Caco-2 (cell line): ENCODE data around the gene GPC6. TPM values are rescaled to one million over a fixed set of nuclear protein-coding genes. Genes with fewer than 3 reads are reported as not detected.

Source experiments
- BruUV-seq: library from RNA; stranded (reverse); fragments of 400-500 nt; replicated peaks from 2 replicates; lab custom pipeline; 2021; lab: Mats Ljungman, UMichigan
- CTCF ChIA-PET: fragments of 300-600 bp; sonication (Branson Sonifier 250); formaldehyde crosslinking; loops from one replicate; lab custom pipeline; 2022; ENCODE audit warnings: antibody characterized with exemption; lab: Charles Lee
- POLR2A ChIA-PET: fragments of 300-600 bp; sonication (Branson Sonifier 250); formaldehyde crosslinking; loops from one replicate; lab custom pipeline; 2022; ENCODE audit warnings: antibody characterized with exemption; lab: Charles Lee
- DNase-seq, 2 experiments: peaks; one replicate each; pipeline versions ENCODE4 v3.0.0 to v3.0.0-alpha.2; 2020 to 2022
- H3K27me3 ChIP-seq: replicated peaks from 2 replicates; pipeline ENCODE4 v1.6.0; 2011; ENCODE audit warnings: low read length; ENCODE audit not compliant: control insufficient read depth, insufficient read depth
- H3K36me3 ChIP-seq: 2 replicates; pipeline ENCODE4 v1.5.1; 2011; ENCODE audit warnings: low read length; ENCODE audit not compliant: control insufficient read depth, insufficient read depth
- H3K4me1 ChIP-seq: fragments of 250-450 bp; sonication (Bioruptor Pico); 2 replicates; pipeline ENCODE4 v1.5.1; 2020; ENCODE audit warnings: mild to moderate bottlenecking
- H3K4me3 ChIP-seq: 2 replicates; pipeline ENCODE4 v1.5.1; 2011; ENCODE audit warnings: low read depth, mild to moderate bottlenecking, control low read depth, low read length
- H3K9me3 ChIP-seq: fragments of 250-450 bp; sonication (Bioruptor Pico); 2 replicates; pipeline ENCODE4 v1.5.1; 2020; ENCODE audit warnings: mild to moderate bottlenecking, moderate library complexity
- H3K27ac Mint-ChIP-seq: one replicate; pipeline ENCODE4 v1.8.0; 2022; ENCODE audit warnings: mixed read lengths; ENCODE audit not compliant: unreplicated experiment
- H3K27me3 Mint-ChIP-seq: one replicate; pipeline ENCODE4 v1.8.0; 2022; ENCODE audit warnings: mixed read lengths; ENCODE audit not compliant: insufficient read depth, unreplicated experiment
- H3K36me3 Mint-ChIP-seq: one replicate; pipeline ENCODE4 v1.8.0; 2022; ENCODE audit warnings: mild to moderate bottlenecking, mixed read lengths; ENCODE audit not compliant: insufficient read depth, unreplicated experiment
- H3K4me1 Mint-ChIP-seq: one replicate; pipeline ENCODE4 v1.8.0; 2022; ENCODE audit warnings: low read depth, mixed read lengths; ENCODE audit not compliant: unreplicated experiment
- H3K4me3 Mint-ChIP-seq: one replicate; pipeline ENCODE4 v1.8.0; 2022; ENCODE audit warnings: mild to moderate bottlenecking, moderate library complexity, mixed read lengths; ENCODE audit not compliant: unreplicated experiment
- H3K9me3 Mint-ChIP-seq: one replicate; pipeline ENCODE4 v1.8.0; 2022; ENCODE audit warnings: mixed read lengths; ENCODE audit not compliant: unreplicated experiment
- intact Hi-C: fragments of 100-400 bp; cut with micrococcal nuclease; formaldehyde crosslinking; loops from one replicate; pipeline ENCODE4 v1.10.0; 2022; ENCODE audit not compliant: unreplicated experiment
- total RNA-seq: library from RNA; stranded (reverse); gene quantifications from 2 replicates; pipeline ENCODE4 v1.2.3, GENCODE V29; 2022
- TF ChIP-seq, protein P1 (sequence below), 2 experiments: fragments of 200-600 bp in 1 of 2; IDR thresholded peaks; 1 replicate in 1 of 2; 2 replicates in 1 of 2; pipeline versions ENCODE4 v1.5.1 to v1.8.0; 2011 to 2022; ENCODE audit warnings: antibody characterized with exemption in 1 of 2, control low read depth in 1 of 2, inconsistent platforms in 1 of 2, low read depth in 1 of 2, low read length in 1 of 2, mild to moderate bottlenecking in 1 of 2, moderate library complexity in 1 of 2; ENCODE audit not compliant: insufficient read depth in 1 of 2, severe bottlenecking in 1 of 2, unreplicated experiment in 1 of 2

The GPC6 gene
- total RNA-seq, 1 experiment from 2014 or later, result 0.16 TPM

DNA sequence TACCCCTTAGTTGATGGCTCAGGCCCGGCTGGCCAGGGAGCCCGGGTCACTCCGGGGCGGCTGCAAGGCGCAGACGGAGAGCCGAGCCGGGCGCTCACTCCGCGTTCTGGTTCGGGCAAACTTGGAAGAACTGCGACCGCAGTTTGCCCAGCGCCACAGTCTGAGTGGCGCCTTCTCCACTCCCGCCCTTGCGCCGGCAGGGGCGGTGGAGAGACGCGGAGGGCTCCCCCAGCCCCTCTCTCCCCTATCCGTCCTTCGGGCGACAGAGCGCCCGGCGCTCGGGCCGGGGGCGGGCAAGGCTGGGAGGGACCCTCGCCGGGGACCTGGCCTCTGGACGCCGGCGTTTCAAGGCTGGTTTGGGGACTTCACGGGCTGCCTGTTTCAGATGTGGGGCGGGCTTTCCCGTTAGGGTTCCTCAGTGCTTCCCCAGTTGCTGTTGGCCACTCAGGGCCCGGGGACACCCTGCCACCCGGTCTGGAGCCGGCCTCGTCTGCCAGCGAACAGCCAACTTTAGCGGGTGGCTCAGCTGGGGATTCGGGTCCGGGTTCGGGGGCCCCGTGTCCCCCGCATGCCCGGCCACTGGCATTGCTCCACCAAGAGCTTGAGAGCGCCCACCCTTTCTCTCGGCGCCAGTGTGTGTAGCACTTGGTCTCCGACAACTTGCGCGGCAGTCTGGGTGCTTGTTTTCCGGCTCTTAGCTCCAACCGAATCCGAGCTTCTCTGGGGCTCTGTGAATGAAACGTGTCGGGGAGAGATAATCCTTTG is 1.5 kb downstream of the GPC6 start:
- intact Hi-C loops, result no loop called here
- H3K36me3 Mint-ChIP-seq, result peaks cover 17% of the 10 kb centered on the region
- H3K36me3 ChIP-seq, result no peaks in the 10 kb centered on the region
- peaks cover 56% of the 10 kb centered on the region for H3K4me1 ChIP-seq
- peak overlapping the region; percentile 48 for H3K27ac Mint-ChIP-seq
- no peaks in the 10 kb centered on the region; the same call in 1 of the 2 replicates for H3K9me3 ChIP-seq
- H3K4me3 Mint-ChIP-seq, result no peak overlapping the region
- H3K27me3 Mint-ChIP-seq, result no peaks in the 10 kb centered on the region
- H3K9me3 Mint-ChIP-seq, result peaks cover 31% of the 10 kb centered on the region
- TF ChIP-seq, protein P1, sequence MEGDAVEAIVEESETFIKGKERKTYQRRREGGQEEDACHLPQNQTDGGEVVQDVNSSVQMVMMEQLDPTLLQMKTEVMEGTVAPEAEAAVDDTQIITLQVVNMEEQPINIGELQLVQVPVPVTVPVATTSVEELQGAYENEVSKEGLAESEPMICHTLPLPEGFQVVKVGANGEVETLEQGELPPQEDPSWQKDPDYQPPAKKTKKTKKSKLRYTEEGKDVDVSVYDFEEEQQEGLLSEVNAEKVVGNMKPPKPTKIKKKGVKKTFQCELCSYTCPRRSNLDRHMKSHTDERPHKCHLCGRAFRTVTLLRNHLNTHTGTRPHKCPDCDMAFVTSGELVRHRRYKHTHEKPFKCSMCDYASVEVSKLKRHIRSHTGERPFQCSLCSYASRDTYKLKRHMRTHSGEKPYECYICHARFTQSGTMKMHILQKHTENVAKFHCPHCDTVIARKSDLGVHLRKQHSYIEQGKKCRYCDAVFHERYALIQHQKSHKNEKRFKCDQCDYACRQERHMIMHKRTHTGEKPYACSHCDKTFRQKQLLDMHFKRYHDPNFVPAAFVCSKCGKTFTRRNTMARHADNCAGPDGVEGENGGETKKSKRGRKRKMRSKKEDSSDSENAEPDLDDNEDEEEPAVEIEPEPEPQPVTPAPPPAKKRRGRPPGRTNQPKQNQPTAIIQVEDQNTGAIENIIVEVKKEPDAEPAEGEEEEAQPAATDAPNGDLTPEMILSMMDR (IDR thresholded peaks at IDR 0.05; ENCODE audit: insufficient read depth in 1 of 2, low read depth in 1 of 2, low read length in 1 of 2, severe bottlenecking in 1 of 2, unreplicated experiment in 1 of 2), result no peak
- ChIA-PET POLR2A (no interaction called here), CTCF (no interaction called here)
- no peak for DNase-seq
- H3K27me3 ChIP-seq, result no peaks in the 10 kb centered on the region
- H3K4me1 Mint-ChIP-seq, result peaks cover 38% of the 10 kb centered on the region
- H3K4me3 ChIP-seq, result no peak overlapping the region
- BruUV-seq, result no TSS peak

DNA sequence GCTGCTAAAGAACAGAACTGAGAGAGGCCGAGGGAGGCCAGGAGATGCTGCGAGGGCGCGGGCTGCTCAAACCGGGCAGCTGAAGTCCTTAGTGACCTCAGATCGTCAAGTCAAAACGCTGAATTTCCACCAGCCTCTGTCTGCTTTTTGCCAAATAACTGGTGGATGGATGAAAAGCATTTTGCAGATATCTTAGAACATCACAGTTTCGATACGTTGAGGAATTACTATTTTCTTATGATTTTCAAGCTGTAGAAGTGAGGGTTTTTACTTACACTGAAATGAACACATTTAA is 2.0 kb downstream of the GPC6 start:
- Histone ChIP-seq H3K4me1 (peaks cover 56% of the 10 kb centered on the region), H3K4me3 (no peak overlapping the region), H3K9me3 (no peaks in the 10 kb centered on the region; the same call in 1 of the 2 replicates), H3K36me3 (no peaks in the 10 kb centered on the region), H3K27me3 (no peaks in the 10 kb centered on the region)
- Mint-ChIP-seq H3K4me3 (no peak overlapping the region), H3K27ac (peak overlapping the region; percentile 48), H3K27me3 (no peaks in the 10 kb centered on the region), H3K9me3 (peaks cover 31% of the 10 kb centered on the region), H3K36me3 (peaks cover 17% of the 10 kb centered on the region), H3K4me1 (peaks cover 38% of the 10 kb centered on the region)
- ChIA-PET CTCF (no interaction called here), POLR2A (no interaction called here)
- TF ChIP-seq, protein P1 (IDR thresholded peaks at IDR 0.05; ENCODE audit: insufficient read depth in 1 of 2, low read depth in 1 of 2, low read length in 1 of 2, severe bottlenecking in 1 of 2, unreplicated experiment in 1 of 2), result no peak
- intact Hi-C loops, result no loop called here
- no TSS peak for BruUV-seq
- no peak for DNase-seq

DNA sequence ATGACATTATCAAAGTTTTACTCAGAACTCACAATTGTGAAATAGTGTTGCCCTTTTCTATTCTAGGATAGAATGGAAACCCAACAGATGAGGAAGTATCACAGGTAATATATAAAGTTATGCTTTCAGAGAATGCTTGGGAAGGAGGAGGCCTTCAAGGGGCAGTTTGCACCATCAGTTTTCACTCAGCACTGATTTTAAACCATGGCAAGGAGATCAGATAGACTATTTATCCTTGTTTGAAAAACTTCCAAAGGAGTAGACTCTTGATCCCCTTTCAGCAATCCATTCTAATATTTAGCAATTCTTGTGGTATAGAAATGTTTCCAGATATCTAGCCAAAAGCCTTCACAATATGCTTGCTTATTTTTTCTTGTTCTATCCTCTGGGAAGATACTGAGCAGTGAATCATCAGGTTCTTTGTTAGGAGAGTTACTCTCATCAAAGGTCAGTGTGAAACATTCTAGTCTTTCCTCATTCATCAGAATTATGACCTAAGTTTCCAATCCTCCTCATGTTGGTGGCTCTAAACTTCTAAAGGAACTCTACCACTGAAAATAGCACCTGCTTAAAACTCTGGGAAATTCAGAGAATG is 3.8 kb downstream of the GPC6 start:
- POLR2A ChIA-PET, result no interaction called here
- Histone ChIP-seq H3K36me3 (no peaks in the 10 kb centered on the region), H3K4me1 (peaks cover 42% of the 10 kb centered on the region), H3K27me3 (no peaks in the 10 kb centered on the region), H3K4me3 (no peak overlapping the region), H3K9me3 (no peaks in the 10 kb centered on the region; the same call in 1 of the 2 replicates)
- BruUV-seq, result no TSS peak
- Mint-ChIP-seq H3K4me1 (peaks cover 25% of the 10 kb centered on the region), H3K9me3 (peaks cover 18% of the 10 kb centered on the region), H3K36me3 (peaks cover 11% of the 10 kb centered on the region), H3K27ac (no peak overlapping the region), H3K4me3 (no peak overlapping the region), H3K27me3 (no peaks in the 10 kb centered on the region)
- CTCF ChIA-PET, result no interaction called here
- intact Hi-C loops, result loop anchor here (5.0 kb wide), 1 partner anchor 333 kb away; no protein-coding TSS in a partner anchor
- TF ChIP-seq, protein P1 (IDR thresholded peaks at IDR 0.05; ENCODE audit: insufficient read depth in 1 of 2, low read depth in 1 of 2, low read length in 1 of 2, severe bottlenecking in 1 of 2, unreplicated experiment in 1 of 2), result no peak
- DNase-seq, result no peak
